ENCODE results near the gene HYI. TPM values are rescaled to one million over a fixed set of nuclear protein-coding genes. Genes with fewer than 3 reads are reported as not detected.

Gene HYI
- total and polyA plus RNA-seq, 2 experiments from 2014 or later = 14.3 to 18.9 TPM

GRCh38 chr1:43434256-43434655 is 19.5 kb downstream of the HYI start:
- H2AFZ ChIP-seq = no peak overlapping the region
- H3K27ac ChIP-seq (ENCODE audit: low read depth) = no peak overlapping the region
- DNase-seq (ENCODE audit: low spot score) (no peak), ATAC-seq (no peak)
- H3K79me2 ChIP-seq (replicated peaks; ENCODE audit: insufficient read depth) = no peaks in the 10 kb centered on the region
- TF ChIP-seq ZNF331 (CRISPR knock-in tag; IDR thresholded peaks at IDR 0.05; ENCODE audit: low read depth) (no peak), EZH2 (IDR thresholded peaks at IDR 0.05; ENCODE audit: low read depth, unreplicated experiment) (no peak)
- no peak overlapping the region for H3K4me2 ChIP-seq
- peaks cover 7% of the 10 kb centered on the region for H3K4me1 Mint-ChIP-seq
- H3K27me3 Mint-ChIP-seq (ENCODE audit: insufficient read depth, low read depth, poor library complexity) = peaks cover 2% of the 10 kb centered on the region
- peaks cover 30% of the 10 kb centered on the region for H3K36me3 Mint-ChIP-seq (ENCODE audit: low read depth)
- H3K27ac Mint-ChIP-seq = no peak overlapping the region
- no peaks in the 10 kb centered on the region for H3K9me3 Mint-ChIP-seq
- no peaks in the 10 kb centered on the region for H3K36me3 ChIP-seq (ENCODE audit: insufficient read depth)
- no peaks in the 10 kb centered on the region for H3K27me3 ChIP-seq (ENCODE audit: insufficient read depth)
- H3K4me3 Mint-ChIP-seq = no peak overlapping the region
- no peak overlapping the region for H3K4me3 ChIP-seq
- no peaks in the 10 kb centered on the region for H4K20me1 ChIP-seq (replicated peaks; ENCODE audit: insufficient read depth)
- no peaks in the 10 kb centered on the region for H3K4me1 ChIP-seq (ENCODE audit: insufficient read depth)
- H3F3A ChIP-seq (replicated peaks; ENCODE audit: low read depth) = no peaks in the 10 kb centered on the region
- no peaks in the 10 kb centered on the region for H3K9me2 ChIP-seq (ENCODE audit: insufficient read depth)

DNA sequence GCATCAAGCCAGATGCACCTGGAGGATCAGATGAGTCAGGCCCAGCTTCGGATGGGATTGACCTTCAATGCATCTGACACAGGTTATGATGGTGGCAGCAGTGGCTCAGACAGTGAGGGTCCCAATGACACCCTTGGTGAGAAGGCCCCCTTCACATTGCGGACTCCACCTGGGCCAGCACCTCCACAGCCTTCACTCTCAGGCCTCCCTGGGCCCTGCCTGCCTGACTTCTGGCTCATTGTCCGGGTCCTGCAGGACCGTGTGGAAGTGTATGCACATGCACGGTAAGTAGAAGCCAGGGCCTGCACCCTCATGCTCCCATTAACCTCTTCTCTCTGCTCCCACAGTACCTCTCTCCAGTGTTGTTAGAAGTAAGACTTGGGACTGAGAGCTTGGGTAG is 20.8 kb downstream of the HYI start:
- Histone ChIP-seq H3K4me3 (no peak overlapping the region), H3K4me2 (no peak overlapping the region), H3K36me3 (ENCODE audit: insufficient read depth) (no peaks in the 10 kb centered on the region), H3K9me2 (ENCODE audit: insufficient read depth) (no peaks in the 10 kb centered on the region), H3F3A (replicated peaks; ENCODE audit: low read depth) (no peaks in the 10 kb centered on the region), H2AFZ (no peak overlapping the region), H3K79me2 (replicated peaks; ENCODE audit: insufficient read depth) (no peaks in the 10 kb centered on the region), H3K27me3 (ENCODE audit: insufficient read depth) (no peaks in the 10 kb centered on the region), H4K20me1 (replicated peaks; ENCODE audit: insufficient read depth) (no peaks in the 10 kb centered on the region), H3K27ac (ENCODE audit: low read depth) (no peak overlapping the region), H3K4me1 (ENCODE audit: insufficient read depth) (no peaks in the 10 kb centered on the region)
- Mint-ChIP-seq H3K4me1 (peaks cover 7% of the 10 kb centered on the region), H3K4me3 (no peak overlapping the region), H3K36me3 (ENCODE audit: low read depth) (peaks cover 34% of the 10 kb centered on the region), H3K27me3 (ENCODE audit: insufficient read depth, low read depth, poor library complexity) (peaks cover 4% of the 10 kb centered on the region), H3K9me3 (no peaks in the 10 kb centered on the region), H3K27ac (no peak overlapping the region)
- DNase-seq (ENCODE audit: low spot score) (no peak), ATAC-seq (no peak)
- no peak for TF ChIP-seq ETS1 (IDR thresholded peaks at IDR 0.05)
- TF ChIP-seq REST (IDR thresholded peaks at IDR 0.05; ENCODE audit: unreplicated experiment) = no peak
- TF ChIP-seq EZH2phosphoT487 (IDR thresholded peaks at IDR 0.05; ENCODE audit: unreplicated experiment) = no peak
- no peak for TF ChIP-seq EZH2 (IDR thresholded peaks at IDR 0.05; ENCODE audit: low read depth, unreplicated experiment)
- no peak for TF ChIP-seq POLR2AphosphoS5 (IDR thresholded peaks at IDR 0.05; ENCODE audit: low read depth)
- TF ChIP-seq ZNF114 (CRISPR knock-in tag; IDR thresholded peaks at IDR 0.05) = no peak
- TF ChIP-seq CREB1 (CRISPR knock-in tag; IDR thresholded peaks at IDR 0.05; ENCODE audit: low read depth) = no peak
- no peak for TF ChIP-seq NANOG (IDR thresholded peaks at IDR 0.05; ENCODE audit: borderline replicate concordance)
- TF ChIP-seq STAT1 (IDR thresholded peaks at IDR 0.05; ENCODE audit: unreplicated experiment) = no peak
